CD4-positive, alpha-beta T cell (primary cell): ENCODE measurements around the gene TDRD9. TPM values are rescaled to one million over a fixed set of nuclear protein-coding genes. Genes with fewer than 3 reads are reported as not detected.
"Not testable (repeated sequence)": the region's sequence is repeated elsewhere in the genome, so short reads cannot be mapped to it uniquely, and the experiment has no call there.

Experiments used
- ATAC-seq: fragments of 200-7000 bp; cut with Tn5 transposase; one replicate; pipeline ENCODE4 v1.10.0; 2022; ENCODE audit warnings: mild to moderate bottlenecking; ENCODE audit not compliant: poor library complexity
- CTCF ChIA-PET: fragments of 350-600 bp; sonication (Branson Sonifier 250); formaldehyde crosslinking; loops from one replicate; lab custom pipeline; 2021; ENCODE audit warnings: antibody characterized with exemption, inconsistent platforms; lab: Charles Lee
- POLR2A ChIA-PET: fragments of 350-600 bp; sonication (Branson Sonifier 250); formaldehyde crosslinking; loops from one replicate; lab custom pipeline; 2021; ENCODE audit warnings: antibody characterized with exemption, inconsistent platforms; lab: Charles Lee
- DNase-seq, 14 experiments: peaks; one replicate each; pipeline ENCODE4 v3.0.0-alpha.2; 2013 to 2020; ENCODE audit warnings: mixed read lengths in 2 of 14
- H3K27ac ChIP-seq, 2 donors: one replicate each; pipeline versions ENCODE4 v1.5.1 to v1.7.0; 2013; ENCODE audit warnings: low read length in 2 of 2, low read depth in 1 of 2, mild to moderate bottlenecking in 1 of 2
- H3K27me3 ChIP-seq, 2 experiments: 1 replicate in 1 of 2; 2 replicates in 1 of 2; pipeline versions ENCODE4 v1.6.1 to v1.7.0; 2013; ENCODE audit warnings: low read length in 2 of 2, control low read depth in 1 of 2, mild to moderate bottlenecking in 1 of 2, moderate library complexity in 1 of 2; ENCODE audit not compliant: insufficient read depth in 2 of 2, control insufficient read depth in 1 of 2
- H3K36me3 ChIP-seq: one replicate; pipeline ENCODE4 v1.6.1; 2013; ENCODE audit warnings: low read length, control low read depth; ENCODE audit not compliant: insufficient read depth
- H3K4me1 ChIP-seq: one replicate; pipeline ENCODE4 v1.6.1; 2013; ENCODE audit warnings: low read length, control low read depth; ENCODE audit not compliant: insufficient read depth
- H3K4me3 ChIP-seq: one replicate; pipeline ENCODE4 v1.5.1; 2013; ENCODE audit warnings: mild to moderate bottlenecking, low read length, moderate library complexity
- H3K9me3 ChIP-seq, 2 experiments: 1 replicate in 1 of 2; 2 replicates in 1 of 2; pipeline versions ENCODE4 v1.6.1 to v1.7.0; 2013; ENCODE audit warnings: low read length in 2 of 2, mild to moderate bottlenecking in 2 of 2, control low read depth in 1 of 2, moderate library complexity in 1 of 2; ENCODE audit not compliant: control insufficient read depth in 1 of 2, insufficient read depth in 1 of 2
- H3K27ac Mint-ChIP-seq: one replicate; pipeline ENCODE4 v1.8.0; 2020; ENCODE audit warnings: mixed read lengths
- H3K27me3 Mint-ChIP-seq: one replicate; pipeline ENCODE4 v1.8.0; 2021; ENCODE audit warnings: mixed read lengths
- H3K36me3 Mint-ChIP-seq: one replicate; pipeline ENCODE4 v1.8.0; 2021; ENCODE audit warnings: low read depth, mixed read lengths
- H3K4me1 Mint-ChIP-seq: one replicate; pipeline ENCODE4 v1.8.0; 2021; ENCODE audit warnings: low read depth, mixed read lengths
- H3K4me3 Mint-ChIP-seq: one replicate; pipeline ENCODE4 v1.8.0; 2020; ENCODE audit warnings: mild to moderate bottlenecking, mixed read lengths
- H3K9me3 Mint-ChIP-seq: one replicate; pipeline ENCODE4 v1.8.0; 2020; ENCODE audit warnings: mixed read lengths
- intact Hi-C, 2 experiments: fragments of 100-400 bp; cut with DNase I in 1 of 2; cut with micrococcal nuclease in 1 of 2; formaldehyde crosslinking; loops; one replicate each; pipeline versions ENCODE4 v1.15.1 to v1.9.0; 2023 to 2025; cut with DNase I, micrococcal nuclease
- total RNA-seq, 174 experiments: library from RNA in 2 of 174; stranded (reverse) in 2 of 174; gene quantifications; one replicate each; pipeline ENCODE4 v1.2.3 and lab custom pipeline; 2021 to 2026
- TF ChIP-seq, protein P1 (sequence below): fragments of 200-600 bp; IDR thresholded peaks from one replicate; pipeline ENCODE4 v1.8.0; 2022; ENCODE audit warnings: antibody characterized with exemption, mild to moderate bottlenecking

Gene TDRD9
- total RNA-seq, 2 experiments from 2014 or later, result 0.17 to 0.27 TPM

DNA sequence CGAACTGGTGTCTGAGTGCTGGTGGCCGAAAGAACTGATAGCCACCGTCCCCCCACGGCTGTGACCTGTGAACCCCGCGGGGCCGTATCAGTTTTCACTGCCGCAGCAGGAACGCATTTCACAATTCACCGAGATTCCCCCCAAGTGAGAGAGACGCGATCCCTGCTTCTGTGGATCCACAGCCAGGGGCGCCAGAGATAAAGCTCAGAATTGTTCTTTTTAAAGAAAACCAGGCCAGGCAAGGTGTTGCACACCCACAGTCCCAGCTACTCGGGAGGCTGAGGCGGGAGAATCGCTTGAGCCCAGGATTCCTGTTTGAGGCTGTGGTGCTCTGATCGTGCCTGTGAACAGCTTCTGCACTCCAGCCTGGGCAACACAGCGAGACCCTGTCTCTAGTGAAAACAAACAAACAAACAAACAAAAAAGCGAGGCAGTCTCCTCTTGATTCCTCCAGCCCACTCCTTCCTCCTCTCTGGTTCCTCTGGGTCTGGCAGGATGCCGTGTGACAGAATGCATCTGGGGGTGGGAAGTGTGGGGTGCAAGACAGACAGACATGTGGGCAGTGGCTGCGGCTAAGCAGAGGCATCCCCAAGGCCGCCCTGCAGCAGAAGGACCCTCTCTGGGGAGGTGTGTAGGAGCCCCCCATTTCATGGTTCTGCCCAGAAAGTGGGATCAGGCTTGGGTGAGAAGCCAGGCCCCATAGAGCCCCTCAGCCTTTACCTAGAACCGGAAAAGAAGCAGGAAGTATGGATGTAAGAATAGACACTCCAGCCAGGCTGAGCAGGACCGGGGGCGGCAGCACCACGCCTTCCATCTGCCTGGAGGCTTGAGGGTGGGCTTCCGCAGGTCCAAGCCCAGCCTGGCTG, 41.7 kb upstream of the TDRD9 start:
- Histone ChIP-seq H3K9me3 (no peaks in the 10 kb centered on the region), H3K27me3 (peaks cover 0 to 2% of the 10 kb centered on the region in 2 experiments), H3K27ac (no peak overlapping the region), H3K36me3 (no peaks in the 10 kb centered on the region), H3K4me3 (no peak overlapping the region), H3K4me1 (no peaks in the 10 kb centered on the region)
- ChIA-PET CTCF (interaction anchor here (0.6 kb wide), 1 partner anchor 26 kb away, joined by 3 read pairs; no protein-coding TSS in a partner anchor), POLR2A (no interaction called here)
- DNase-seq (no peak), ATAC-seq (no peak)
- H3K27ac Mint-ChIP-seq, result no peak overlapping the region
- H3K27me3 Mint-ChIP-seq, result no peaks in the 10 kb centered on the region
- no peaks in the 10 kb centered on the region for H3K36me3 Mint-ChIP-seq
- TF ChIP-seq, protein P1, sequence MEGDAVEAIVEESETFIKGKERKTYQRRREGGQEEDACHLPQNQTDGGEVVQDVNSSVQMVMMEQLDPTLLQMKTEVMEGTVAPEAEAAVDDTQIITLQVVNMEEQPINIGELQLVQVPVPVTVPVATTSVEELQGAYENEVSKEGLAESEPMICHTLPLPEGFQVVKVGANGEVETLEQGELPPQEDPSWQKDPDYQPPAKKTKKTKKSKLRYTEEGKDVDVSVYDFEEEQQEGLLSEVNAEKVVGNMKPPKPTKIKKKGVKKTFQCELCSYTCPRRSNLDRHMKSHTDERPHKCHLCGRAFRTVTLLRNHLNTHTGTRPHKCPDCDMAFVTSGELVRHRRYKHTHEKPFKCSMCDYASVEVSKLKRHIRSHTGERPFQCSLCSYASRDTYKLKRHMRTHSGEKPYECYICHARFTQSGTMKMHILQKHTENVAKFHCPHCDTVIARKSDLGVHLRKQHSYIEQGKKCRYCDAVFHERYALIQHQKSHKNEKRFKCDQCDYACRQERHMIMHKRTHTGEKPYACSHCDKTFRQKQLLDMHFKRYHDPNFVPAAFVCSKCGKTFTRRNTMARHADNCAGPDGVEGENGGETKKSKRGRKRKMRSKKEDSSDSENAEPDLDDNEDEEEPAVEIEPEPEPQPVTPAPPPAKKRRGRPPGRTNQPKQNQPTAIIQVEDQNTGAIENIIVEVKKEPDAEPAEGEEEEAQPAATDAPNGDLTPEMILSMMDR, result no peak
- no peaks in the 10 kb centered on the region for H3K9me3 Mint-ChIP-seq
- H3K4me3 Mint-ChIP-seq, result no peak overlapping the region
- H3K4me1 Mint-ChIP-seq, result no peaks in the 10 kb centered on the region
- intact Hi-C loops, result no loop called here

DNA sequence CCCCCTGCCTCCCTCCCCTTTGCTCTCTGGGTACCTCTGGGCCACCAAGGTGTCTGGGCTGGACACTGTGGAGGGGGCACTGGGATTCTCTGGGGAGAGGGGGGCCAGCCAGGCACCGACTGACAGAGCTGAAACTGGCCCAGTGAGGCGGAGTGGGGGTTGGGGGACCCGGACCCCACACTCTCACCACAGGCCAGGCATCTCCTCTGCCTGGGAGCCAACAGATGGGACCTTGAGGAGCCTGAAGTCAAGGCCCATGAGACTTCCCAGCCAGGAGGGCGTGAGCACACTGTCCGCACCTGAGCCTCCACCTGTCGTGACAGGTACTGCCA, 41.1 kb upstream of the TDRD9 start:
- intact Hi-C loops, result no loop called here
- no peaks in the 10 kb centered on the region for H3K4me1 Mint-ChIP-seq
- no peak overlapping the region for H3K27ac ChIP-seq
- POLR2A ChIA-PET, result no interaction called here
- ATAC-seq (no peak), DNase-seq (no peak)
- CTCF ChIA-PET, result interaction anchor here (0.6 kb wide), 1 partner anchor 27 kb away, joined by 3 read pairs; no protein-coding TSS in a partner anchor
- H3K36me3 ChIP-seq, result no peaks in the 10 kb centered on the region
- H3K9me3 ChIP-seq, result no peaks in the 10 kb centered on the region
- no peaks in the 10 kb centered on the region for H3K9me3 Mint-ChIP-seq
- H3K36me3 Mint-ChIP-seq, result no peaks in the 10 kb centered on the region
- H3K4me3 ChIP-seq, result no peak overlapping the region
- no peaks in the 10 kb centered on the region for H3K27me3 Mint-ChIP-seq
- H3K27me3 ChIP-seq, result no peaks in the 10 kb centered on the region
- H3K4me3 Mint-ChIP-seq, result no peak overlapping the region
- TF ChIP-seq, protein P1, result no peak
- no peaks in the 10 kb centered on the region for H3K4me1 ChIP-seq
- no peak overlapping the region for H3K27ac Mint-ChIP-seq

DNA sequence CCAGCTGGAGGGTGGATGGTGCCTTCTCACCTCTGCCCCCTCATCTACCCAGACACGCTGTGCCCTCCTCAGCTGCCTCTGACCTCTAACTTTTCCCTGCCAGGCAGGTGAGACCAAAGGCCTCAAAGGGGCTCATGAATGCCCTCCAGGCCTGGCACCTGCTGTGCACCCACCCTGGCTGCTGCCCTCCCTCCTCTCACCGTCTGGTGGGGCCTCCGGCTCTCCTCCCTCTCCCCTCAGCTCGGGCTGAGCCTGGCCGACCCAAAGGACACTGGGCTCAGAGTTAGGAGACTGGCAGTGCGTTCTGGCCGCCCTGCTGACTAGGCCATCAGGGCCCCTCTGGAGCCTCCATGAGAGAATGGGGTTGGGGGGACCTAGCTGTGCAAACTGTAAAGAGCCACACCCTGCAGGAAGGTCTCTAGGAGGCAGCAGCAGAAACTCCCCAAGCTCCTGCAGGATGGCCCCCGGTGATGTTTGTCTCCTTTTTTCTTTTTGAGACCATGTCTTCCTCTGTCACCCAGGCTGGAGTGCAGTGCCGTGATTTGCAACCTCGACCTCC, 40.6 kb upstream of the TDRD9 start:
- no peak overlapping the region for H3K4me3 Mint-ChIP-seq
- Histone ChIP-seq H3K4me3 (no peak overlapping the region), H3K27ac (no peak overlapping the region), H3K4me1 (no peaks in the 10 kb centered on the region), H3K36me3 (no peaks in the 10 kb centered on the region), H3K27me3 (no peaks in the 10 kb centered on the region), H3K9me3 (no peaks in the 10 kb centered on the region)
- H3K4me1 Mint-ChIP-seq, result no peaks in the 10 kb centered on the region
- intact Hi-C loops, result no loop called here
- no peaks in the 10 kb centered on the region for H3K9me3 Mint-ChIP-seq
- ChIA-PET POLR2A (no interaction called here), CTCF (interaction anchor here (0.6 kb wide), 1 partner anchor 27 kb away, joined by 3 read pairs; no protein-coding TSS in a partner anchor)
- H3K27me3 Mint-ChIP-seq, result no peaks in the 10 kb centered on the region
- H3K36me3 Mint-ChIP-seq, result no peaks in the 10 kb centered on the region
- ATAC-seq, result no peak
- DNase-seq, result no peak
- H3K27ac Mint-ChIP-seq, result no peak overlapping the region
- TF ChIP-seq, protein P1, result no peak

DNA sequence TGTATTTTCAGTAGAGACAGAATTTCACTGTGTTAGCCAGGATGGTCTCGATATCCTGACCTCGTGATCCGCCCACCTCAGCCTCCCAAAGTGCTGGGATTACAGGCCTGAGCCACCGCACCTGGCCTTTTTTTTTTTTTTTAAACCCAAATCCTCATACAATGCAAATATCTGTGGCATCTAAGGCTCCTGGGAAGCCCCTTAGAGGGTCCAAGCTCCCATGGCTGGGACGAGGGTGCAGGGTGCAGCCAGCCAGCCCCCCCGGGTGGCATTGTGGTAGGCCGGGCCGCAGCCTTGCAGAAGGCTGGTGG, 39.3 kb upstream of the TDRD9 start:
- intact Hi-C loops, H3K9me3 Mint-ChIP-seq, POLR2A ChIA-PET, H3K36me3 ChIP-seq, H3K9me3 ChIP-seq, H3K27ac ChIP-seq, CTCF ChIA-PET, H3K4me3 ChIP-seq, H3K27me3 ChIP-seq, H3K4me3 Mint-ChIP-seq, DNase-seq, ATAC-seq, H3K4me1 Mint-ChIP-seq, H3K27ac Mint-ChIP-seq, H3K4me1 ChIP-seq, H3K27me3 Mint-ChIP-seq, H3K36me3 Mint-ChIP-seq: not testable (repeated sequence)
